PC-3 (cell line): ENCODE measurements around the gene CDK14.

Source experiments
- CTCF ChIP-seq: fragments of 300-600 bp; sonication (generic); conservative IDR thresholded peaks from 2 replicates; pipeline ENCODE4 v1.5.1; 2017; ENCODE audit warnings: antibody characterized with exemption, low read depth, mild to moderate bottlenecking, low read length
- EZH2 ChIP-seq: fragments of 300-600 bp; sonication (generic); IDR thresholded peaks from one replicate; pipeline ENCODE4 v1.6.1; 2017; ENCODE audit warnings: antibody characterized with exemption, mild to moderate bottlenecking, low read length; ENCODE audit not compliant: unreplicated experiment
- EZH2phosphoT487 ChIP-seq: fragments of 300-600 bp; sonication (generic); IDR thresholded peaks from 2 replicates; pipeline ENCODE4 v1.6.1; 2018; ENCODE audit warnings: mild to moderate bottlenecking, antibody characterized with exemption, low read length, borderline replicate concordance

DNA sequence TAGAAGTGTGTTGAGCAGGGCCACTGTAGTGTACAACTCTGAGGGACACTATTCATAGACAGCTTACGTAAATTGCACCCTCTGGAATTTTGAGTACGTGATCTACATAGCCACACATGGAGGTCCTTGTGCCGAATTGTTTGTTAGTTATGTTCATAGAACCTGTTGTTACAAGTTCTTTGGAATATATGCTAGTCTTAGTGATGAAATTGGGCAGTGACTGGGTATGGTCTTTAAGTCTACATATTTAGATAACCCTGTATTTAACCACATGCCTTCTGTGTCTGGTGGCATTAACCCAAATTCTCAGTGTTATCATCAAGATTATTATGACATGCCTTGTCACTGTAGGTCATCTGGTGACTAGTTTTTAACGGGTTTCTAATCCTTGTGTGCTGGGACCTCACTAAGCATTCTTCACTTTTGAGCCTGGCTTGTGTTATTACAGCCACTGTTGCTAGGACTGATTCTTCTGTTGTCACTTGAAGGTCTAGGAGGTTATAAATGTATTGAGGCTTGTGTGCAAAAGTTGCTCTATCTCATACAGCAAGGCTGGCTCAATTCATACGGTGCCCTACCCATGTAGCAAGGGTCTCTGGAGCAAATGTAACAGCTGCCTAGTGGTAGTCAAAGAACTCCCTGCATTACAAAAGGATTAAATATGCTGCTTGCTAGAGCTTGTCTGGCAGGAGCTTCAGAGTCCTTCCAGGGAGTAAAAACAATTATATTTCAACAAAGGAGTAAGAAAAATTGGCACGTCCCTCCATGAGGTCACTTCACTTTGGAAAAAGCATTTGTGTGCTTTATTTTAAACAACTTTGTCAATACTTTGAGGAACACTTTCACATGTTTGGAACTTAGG lies 65.4 kb downstream of the CDK14 start:
- no peak for TF ChIP-seq CTCF
- no peak for TF ChIP-seq EZH2phosphoT487
- TF ChIP-seq EZH2: no peak
